Peyer's patch (tissue), 4 donors: ENCODE results near the gene TULP4.

Experiments used
- POLR2A ChIP-seq, 2 donors: fragments of 450-650 bp; IDR thresholded peaks; one replicate each; pipeline ENCODE4 v1.5.1; 2017; ENCODE audit warnings: antibody characterized with exemption in 2 of 2, mild to moderate bottlenecking in 2 of 2, moderate library complexity in 2 of 2
- TF ChIP-seq, protein P1 (sequence below), 6 experiments: fragments of 450-650 bp in 4 of 6; fragments of 200-600 bp in 2 of 6; sonication (generic) in 1 of 6; IDR thresholded peaks; one replicate each; pipeline ENCODE4 v1.5.1; 2017 to 2019; ENCODE audit warnings: antibody characterized with exemption in 6 of 6, mild to moderate bottlenecking in 3 of 6, moderate library complexity in 1 of 6

GRCh38 chr6:158369241-158369640 lies 57.0 kb downstream of the TULP4 start:
- TF ChIP-seq, protein P1, sequence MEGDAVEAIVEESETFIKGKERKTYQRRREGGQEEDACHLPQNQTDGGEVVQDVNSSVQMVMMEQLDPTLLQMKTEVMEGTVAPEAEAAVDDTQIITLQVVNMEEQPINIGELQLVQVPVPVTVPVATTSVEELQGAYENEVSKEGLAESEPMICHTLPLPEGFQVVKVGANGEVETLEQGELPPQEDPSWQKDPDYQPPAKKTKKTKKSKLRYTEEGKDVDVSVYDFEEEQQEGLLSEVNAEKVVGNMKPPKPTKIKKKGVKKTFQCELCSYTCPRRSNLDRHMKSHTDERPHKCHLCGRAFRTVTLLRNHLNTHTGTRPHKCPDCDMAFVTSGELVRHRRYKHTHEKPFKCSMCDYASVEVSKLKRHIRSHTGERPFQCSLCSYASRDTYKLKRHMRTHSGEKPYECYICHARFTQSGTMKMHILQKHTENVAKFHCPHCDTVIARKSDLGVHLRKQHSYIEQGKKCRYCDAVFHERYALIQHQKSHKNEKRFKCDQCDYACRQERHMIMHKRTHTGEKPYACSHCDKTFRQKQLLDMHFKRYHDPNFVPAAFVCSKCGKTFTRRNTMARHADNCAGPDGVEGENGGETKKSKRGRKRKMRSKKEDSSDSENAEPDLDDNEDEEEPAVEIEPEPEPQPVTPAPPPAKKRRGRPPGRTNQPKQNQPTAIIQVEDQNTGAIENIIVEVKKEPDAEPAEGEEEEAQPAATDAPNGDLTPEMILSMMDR (IDR thresholded peaks at IDR 0.05), result no peak
- no peak for TF ChIP-seq POLR2A (IDR thresholded peaks at IDR 0.05)
